Activated CD8-positive, alpha-beta memory T cell treated with anti-CD3 and anti-CD28 coated beads for 48 hours (primary cell): ENCODE data around the gene MECP2.
A peak's percentile ranks its signal among the peaks of the same experiment; 100 is the strongest.

ENCODE experiments used
- DNase-seq, 3 experiments: peaks; one replicate each; pipeline ENCODE4 v3.0.0-alpha.2; 2020; ENCODE audit warnings: low read depth in 2 of 3, low spot score in 2 of 3

Gene MECP2

DNA sequence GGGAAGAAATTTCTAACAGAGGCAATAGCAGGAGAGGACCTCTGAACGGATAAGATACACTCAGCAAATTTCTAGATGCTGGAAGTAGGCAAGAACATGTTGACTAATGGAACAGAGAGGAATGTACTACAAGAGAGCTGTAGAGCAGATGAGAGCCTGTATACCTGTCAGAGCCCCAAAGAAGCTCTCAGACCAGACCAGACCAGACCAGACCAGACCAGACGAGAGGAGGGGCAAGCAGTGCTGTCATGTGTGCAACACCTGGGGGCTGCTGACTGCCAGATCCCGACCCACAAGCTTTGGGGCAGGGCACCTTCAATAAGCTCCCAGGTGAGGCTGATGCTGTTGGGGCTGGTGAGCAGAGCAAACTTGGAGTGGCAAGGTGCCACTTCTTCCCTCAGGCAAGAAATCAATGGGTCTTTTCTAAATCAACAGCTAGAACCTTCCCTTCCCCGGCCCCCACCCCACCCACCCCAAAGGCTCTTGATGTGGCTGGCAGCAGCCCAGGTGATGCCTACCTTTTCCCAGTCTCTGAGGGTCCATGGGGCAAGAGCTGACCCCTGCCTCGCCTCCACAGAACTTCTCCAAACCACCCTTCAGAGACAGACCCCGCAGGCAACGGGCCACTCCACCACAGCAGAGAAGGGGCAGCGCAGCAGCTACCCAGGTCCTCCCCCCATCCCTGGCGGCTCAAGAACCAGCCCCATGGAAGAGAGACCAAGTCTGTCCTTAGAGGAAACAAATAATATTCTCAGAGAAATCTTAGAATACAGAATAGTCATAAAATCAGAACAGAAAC, 32.7 kb downstream of the MECP2 start:
- DNase-seq, result no peak

DNA sequence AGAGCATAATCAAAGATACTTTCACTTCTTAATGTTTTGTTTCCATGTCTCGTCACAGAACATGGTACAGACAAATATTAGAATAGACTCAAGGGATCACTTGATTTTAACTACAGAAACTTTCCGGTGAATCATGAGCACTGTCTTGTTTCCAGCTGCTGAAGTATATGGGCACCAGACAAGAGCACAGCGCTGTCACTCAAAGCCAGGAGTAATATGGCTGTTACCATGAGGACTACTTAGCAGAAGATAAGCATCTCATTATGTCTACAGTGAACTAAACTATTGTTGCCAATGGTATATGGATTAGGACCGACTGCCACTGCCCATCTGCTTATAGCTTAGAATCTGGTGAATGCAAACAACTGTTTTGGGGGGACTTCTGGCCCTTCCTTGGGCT, 34.3 kb downstream of the MECP2 start:
- no peak for DNase-seq

DNA sequence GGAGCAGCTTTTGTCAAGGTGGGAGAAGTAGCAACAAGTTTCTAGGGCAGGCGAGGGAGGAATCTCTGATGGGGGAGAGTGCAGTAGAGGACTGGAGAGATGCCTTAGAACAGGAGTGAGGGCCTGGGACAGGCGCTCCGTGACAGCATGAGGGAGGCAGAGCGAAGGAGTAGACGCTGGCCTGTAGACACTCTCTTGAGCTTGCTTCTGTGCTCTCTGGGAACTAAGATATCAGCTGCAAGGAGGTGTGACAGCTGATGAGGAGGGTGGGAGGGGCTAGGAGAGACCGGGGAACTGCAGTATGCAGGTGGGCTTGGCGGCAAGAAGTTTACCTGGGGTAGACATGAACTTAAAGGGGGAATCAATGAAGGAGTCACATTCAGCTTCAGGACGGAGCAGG, 35.7 kb downstream of the MECP2 start:
- no peak for DNase-seq

DNA sequence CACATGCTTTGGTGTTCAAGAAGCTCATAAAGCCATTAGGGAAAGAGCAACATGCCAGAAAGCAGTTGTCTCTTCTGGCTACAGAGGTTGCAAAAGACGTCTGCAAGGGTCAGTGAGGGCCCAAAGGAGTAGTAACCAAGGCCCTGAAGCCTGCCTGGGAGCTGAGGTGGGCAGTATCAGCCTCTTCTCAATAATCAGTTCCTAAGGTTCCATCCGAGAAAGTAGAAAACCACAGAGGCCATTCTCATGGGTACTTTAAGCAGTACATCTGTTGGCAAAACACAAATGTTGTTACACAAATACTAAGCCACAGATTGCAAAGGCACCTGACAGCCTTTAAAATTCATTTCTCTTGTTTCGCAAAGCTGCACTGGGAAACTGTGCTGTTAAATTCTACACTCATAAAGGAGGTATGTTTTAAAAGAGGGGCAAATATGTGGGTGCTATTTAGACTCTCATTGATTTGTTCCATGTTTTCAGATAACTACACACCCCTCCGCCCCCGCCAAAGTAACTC, 37.7 kb downstream of the MECP2 start:
- DNase-seq, result no peak

DNA sequence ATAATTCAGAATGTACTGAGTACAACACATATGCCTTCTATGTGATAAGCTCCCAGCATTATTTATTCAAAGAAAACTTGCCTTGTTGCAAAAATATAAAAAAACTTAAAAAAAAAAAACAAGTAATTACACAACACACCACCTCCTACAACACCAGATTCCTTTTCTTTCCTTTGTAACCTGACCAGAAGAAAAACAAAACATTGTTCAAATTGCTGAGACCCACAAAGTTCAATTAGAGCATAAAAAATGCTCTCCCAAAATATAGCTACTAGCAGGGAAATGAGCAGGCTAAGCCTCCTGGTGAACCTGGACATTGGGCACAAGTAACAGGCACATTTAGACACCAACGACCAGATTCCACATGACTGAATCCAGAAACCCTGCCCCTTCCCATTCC, 38.3 kb downstream of the MECP2 start:
- no peak for DNase-seq

DNA sequence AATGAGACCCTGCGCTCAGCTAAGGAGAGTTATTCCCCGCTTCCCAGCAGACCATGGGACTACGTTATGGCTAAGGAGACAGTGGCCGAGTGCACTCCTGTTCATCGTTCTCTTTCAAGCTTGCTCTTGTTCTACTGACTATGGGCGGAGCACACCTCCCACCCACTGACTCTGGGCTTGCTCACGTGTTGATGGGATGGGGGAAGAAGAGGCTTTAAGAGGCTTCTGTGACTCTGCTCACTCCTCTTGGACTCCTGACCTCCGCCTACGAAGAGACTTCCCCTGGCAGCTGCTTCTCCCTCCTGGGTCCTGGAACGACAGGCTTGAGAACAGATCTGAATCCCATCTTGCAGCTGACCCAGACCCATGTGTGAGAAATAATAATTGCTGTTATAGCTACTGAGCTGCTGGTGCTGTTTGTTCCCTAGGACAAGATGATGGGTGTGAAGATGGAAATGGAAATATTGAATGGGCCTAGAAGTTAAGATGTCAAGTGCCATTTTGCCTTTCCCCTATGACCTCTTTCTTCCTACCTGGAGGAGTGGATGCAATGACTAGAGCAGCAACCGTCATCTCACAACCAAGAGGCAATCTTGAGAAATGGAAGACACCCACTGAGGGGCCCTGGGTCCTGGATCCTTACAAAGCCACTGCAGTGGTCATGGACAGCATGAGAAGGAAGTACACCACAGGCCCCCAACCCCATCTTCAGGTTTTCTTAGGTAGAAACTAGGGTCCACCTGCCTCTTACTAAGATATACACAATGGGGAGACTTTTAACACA, 39.1 kb downstream of the MECP2 start:
- no peak for DNase-seq

DNA sequence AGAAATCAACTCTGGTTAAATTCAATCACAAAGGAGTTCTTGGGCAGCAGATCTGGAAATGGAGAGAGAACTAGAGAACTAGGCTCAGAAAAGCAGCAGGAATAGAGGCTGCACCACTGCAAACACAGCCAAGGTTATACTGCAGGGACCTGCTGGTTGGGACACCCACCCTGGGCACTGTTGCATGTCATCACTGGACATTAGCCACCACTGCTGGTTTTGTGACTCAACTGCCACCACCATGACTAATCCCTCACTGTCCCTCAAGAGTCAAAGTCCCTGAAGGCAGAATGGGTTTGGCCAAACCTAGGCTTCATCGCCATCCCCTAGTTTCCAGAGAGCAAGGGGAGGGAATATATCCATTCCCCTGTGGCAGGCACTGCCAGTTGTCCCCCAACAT, 39.7 kb downstream of the MECP2 start:
- DNase-seq, result no peak

DNA sequence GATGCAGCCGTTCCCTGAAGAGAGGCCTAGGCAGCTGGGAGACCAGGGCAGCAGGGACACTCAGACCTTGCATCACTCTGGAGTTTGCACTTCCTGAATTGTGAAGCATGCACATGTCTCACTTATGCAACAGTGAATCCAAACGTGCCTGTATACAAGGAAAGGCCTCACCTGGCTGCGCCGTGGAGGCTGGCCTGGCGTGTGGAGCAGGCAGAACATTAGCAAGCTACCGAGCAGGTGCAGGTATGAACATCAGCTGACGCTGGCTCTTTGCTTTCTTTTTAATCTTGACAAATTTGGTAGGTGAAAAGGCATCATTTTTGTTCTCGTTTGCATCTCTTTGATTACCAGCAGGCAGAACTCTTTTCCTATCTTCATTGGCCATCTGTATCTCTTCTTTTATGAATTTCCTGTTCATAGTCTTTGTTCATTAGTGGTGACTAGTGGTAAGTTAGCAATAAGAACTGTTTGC, 40.7 kb downstream of the MECP2 start:
- no peak for DNase-seq

DNA sequence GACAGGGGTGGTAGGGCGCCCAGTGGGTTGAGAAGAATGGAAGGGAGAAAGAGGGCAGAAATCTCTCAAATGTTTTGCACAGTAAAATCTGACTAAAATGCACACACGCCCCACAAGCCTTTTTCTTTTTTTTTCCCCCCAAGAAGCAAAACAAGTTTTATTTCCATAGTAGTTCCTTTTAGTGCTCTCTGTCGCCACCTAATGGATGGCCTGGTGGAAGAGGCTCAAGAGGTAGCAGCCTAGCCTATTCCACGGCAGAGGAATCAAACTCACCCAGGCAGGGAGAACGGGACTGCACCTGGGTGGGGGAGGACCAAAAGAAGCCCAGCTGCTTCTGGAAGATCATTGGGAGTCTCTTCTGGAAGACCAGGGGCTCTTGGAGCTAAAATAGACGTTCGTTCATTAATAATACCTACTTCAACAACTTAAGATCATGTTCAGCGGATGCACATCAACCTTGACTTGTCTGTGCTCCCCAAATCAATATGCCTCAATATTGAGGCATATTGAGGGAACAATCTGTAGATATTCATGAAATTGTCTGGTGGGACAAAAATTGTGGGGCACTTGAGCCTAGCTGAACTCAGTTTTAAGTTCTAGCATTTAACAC, 46.2 kb downstream of the MECP2 start:
- DNase-seq, result peak; percentile 15 to 31 (median 20)

DNA sequence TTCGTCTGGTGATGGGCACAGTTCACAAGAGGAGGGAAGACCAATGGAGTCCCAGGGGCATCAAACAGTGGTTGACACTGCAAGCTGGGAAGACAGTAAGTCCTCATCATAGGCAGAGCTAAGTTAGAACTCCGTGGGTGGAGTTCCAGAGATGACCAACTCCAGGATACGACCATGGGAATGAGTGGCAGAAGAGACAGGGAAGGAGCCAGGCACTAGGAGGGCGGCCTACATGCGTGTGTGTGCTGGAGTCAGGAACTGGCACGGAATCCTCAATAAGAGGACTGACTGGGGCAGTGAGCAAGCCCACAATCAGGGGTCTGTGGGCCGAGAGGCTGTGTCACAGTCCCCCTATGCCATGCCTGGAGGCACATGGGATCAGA, 47.4 kb downstream of the MECP2 start:
- DNase-seq, result no peak

DNA sequence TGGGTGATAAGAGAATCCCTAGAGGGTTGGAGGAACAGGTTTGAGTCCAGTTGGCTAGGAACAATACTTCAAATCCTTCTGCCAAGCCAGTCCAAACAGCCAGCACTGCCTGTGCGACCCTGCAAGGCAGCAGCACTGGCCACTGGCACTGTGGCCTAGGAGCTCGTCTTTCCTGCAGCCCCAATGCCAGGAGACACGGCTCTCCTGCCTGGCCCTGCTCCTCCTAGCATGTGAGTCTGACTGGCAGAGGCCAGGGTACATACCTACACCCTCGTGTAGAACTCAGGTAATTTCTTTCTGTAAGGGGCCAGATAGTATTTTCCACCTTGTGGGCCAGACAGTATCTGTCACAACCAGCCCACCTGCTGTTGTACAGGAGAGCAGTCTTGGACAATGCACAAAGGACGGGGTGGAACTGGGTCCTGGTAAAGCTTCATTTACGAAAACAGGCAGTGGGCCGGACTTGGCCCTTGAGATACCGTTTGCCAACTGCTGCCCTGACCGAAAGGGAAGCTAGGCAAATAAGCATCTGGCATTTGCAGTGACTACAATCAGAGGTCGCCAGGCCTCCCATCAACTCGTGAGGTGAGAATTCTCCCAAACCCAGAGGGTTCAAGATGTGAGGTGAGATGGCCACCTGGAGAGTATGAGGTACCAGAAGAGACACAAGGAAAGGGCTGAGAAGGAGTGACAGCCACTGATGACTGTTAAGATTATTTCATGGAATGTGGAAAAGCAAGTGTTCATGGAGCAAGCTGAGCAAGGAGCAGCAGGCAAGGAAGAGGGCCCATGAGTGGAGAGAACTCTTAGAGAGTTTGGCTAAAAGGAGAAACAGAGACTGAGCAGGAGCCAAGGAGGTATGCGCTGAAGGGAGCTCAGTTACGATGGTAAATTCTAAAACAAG, 48.1 kb downstream of the MECP2 start:
- no peak for DNase-seq

DNA sequence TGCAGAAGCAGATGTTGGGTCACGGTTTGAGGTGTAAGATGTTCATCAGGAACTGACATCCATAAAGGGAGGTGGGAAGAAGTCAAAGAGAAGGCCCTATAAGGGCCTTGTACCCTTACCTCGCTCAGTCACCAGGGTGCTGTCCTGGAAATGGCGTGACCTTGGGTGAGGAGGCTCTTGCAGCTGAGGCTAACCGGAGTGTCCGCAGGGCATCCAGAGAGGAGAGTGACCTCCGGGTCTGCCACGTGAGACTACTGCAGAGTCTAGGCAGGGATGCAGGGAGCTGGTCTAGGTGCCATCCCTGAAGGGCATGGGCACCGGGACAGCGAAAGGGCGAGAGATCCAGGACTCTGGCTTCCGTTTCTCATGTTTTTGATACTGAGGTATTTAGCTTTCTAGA, 49.1 kb downstream of the MECP2 start:
- no peak for DNase-seq

DNA sequence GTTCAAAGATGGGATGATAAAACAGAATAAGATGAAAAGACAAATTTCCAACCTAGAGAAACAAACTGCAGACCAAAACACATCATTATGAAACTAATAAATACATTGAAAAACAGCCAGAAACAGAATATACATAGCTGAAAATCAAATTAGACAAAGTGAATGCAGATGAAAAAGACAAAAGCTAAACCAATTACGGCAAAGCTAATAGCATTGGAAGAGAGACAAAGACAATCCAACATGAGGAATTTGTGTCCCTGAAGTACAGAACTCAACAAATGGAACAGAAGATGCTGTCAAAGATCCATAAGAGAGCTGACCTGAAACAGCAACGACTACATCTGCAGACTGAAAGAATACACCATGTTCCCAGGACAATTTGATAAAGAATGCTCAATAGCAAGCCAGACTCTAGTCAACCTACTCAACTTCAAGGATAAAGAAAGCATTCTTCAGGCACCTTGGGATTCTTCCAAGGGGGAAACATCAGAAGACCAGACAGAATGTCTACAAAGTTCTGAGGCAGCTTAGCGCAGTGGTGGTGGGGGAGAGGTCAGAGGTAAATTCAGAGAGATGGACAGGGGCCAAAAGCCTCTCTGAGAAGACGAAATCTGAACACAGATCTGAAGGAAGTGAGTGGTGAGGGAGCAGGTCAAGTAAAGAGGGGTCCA, 50.4 kb downstream of the MECP2 start:
- no peak for DNase-seq

DNA sequence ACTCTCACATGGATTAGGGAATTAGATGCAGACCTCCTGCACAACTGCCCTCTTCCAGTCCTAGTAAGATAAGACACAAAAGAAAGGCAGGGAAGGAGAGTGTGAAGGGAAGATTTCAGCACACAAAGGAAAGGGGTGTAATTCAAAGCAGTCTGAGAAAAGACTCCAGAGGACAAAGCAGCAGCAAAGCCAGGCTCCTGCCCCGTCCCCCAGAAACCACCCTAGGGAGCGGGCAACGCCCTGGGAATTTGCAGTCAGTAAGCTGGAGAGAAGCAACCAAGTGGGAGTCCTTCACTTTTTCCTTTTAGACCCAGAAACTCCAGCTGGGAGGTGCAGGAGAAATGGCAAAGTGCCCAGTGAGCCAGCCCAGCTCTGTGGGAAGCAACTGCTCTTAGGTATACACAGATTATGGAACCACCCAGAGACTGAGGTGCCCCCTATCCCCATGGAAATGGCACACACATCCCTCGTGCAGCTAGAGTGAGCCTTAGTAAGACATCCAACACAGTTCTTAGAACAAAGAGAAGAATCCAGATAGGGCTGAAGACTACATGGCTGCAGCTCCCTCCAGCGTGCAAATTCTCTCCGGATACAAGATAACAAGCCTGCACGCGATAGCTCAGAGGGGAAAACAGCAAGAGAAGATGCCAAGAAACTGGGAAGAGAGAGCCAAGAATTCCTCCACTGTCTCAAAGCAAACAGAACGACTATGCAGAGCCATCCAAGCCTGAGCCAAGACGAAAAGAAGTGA, 51.3 kb downstream of the MECP2 start:
- no peak for DNase-seq

DNA sequence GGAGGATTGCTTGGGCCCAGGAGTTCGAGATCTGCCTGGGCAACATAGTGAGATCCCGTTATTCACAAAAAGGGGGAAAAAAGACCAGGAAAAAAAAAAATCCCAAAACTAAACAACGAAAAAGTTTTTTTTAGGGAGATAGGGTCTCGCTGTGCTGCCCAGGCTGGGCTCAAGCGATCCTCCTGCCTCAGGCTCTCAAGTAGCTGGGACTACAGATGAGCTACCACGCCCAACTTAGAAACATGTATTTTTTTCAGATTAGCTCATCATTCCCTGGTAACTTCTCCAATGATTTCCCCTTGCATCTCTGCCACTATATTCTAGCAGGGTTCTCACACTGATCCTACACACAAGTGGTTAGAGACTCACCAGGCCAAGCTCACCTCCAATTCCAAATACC, 53.4 kb downstream of the MECP2 start:
- no peak for DNase-seq

DNA sequence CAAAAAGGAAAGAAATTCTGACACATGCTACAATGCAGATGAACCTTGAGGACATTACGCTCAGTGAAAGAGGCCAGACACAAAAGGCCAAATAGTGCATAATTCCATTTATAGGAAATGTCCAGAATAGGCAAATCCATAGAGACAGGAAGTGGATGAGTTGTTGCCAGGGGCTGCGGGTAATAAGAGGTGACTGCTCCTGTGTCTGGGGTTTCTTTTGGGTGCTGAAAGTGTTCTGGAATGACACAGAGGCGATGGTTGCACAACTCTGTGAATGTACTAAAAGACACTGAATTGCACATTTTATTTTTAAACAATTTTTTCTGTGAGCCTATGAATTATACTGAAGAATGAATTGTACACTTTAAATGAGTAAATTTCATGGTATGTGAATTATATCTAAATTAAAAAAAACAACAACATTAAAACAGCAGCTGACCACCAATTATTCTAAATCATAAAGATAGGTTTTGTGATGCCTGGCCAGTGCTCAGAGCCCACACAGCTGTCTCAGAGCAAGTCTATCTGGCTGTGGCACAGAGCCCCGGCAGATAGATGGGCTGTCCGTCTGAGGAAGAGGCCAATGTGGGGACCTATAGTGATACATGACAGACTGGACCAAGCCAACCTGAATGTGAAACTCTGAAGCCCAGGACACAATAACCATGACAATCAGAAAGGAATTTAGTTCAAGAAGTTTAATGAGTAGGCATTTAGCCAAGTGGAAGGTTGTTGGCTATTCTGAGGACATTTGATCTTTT, 54.3 kb downstream of the MECP2 start:
- DNase-seq, result no peak

DNA sequence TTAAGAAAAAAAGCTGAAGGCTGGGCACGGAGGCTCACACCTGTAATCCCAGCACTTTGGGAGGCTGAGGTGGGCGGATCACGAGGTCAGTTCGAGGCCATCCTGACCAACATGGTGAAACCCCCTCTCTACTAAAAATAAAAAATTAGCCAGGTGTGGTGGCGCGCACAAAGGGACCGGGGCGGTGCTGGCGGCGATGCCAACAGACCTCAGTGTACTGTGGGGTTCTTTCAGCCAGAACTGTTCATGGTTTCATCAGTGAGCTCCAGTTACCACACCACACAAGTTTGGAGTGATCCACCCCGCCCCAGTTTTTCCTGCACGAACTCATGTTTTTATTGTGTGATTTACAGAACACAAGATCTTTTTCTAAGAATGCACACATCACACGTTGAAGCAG, 56.7 kb downstream of the MECP2 start:
- DNase-seq, result no peak

DNA sequence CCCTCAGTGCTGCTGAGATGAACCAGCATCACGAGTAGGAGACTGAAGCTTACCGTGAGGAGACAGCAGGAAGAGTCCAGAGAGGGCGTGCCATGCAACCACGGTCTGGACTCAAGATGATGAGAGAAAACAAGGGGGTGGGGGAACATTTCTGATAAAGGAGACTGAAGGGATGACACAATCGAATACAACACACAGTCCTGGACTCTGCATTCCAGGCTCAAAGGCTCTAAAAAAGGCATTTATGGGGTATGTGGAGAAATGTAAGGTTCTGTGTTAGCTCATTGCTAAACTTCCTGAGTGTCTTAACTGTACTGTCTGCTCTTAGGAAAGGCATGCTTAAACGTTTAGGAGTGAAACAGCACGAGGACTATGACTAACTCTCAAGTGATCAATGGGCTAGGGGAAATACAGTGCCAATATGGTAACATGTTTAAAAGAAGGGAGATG, 57.2 kb downstream of the MECP2 start:
- DNase-seq, result no peak

DNA sequence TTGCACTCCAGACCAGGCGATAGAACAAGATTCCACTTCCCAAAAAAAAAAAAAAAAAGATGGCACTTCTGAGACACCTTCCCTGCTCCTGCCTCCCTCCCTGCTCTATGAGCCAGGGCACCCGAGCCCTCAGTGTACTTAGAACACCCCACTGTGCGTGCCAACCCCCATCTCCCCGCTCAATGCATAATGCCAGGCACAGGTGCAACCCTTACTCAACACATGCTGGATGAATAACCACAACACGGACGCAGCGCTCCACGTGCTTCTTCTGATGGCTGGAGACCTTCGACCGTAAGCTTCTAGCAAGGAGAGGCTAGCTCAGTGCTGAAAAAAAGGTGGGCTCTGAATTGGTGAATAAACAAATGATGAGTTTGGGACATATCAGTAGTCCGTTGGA, 57.9 kb downstream of the MECP2 start:
- DNase-seq, result no peak
